LHCN-M2 (cell line): ENCODE measurements around the gene CCDC83. TPM values are rescaled to one million over a fixed set of nuclear protein-coding genes. Genes with fewer than 3 reads are reported as not detected.

Experiments
- DNase-seq: peaks from one replicate; pipeline ENCODE4 v3.0.0-alpha.2; 2012; ENCODE audit warnings: low read depth
- polyA plus RNA-seq: library from polyadenylated mRNA; unstranded; fragments of >200 nt; gene quantifications from one replicate; pipeline ENCODE4 v1.2.1, GENCODE V29; 2012; ENCODE audit warnings: missing spikeins
- total RNA-seq: library from RNA; depleted of rRNA; stranded (reverse); fragments of >200 nt; gene quantifications from 2 replicates; pipeline ENCODE4 v1.2.3, GENCODE V29; 2014; rRNA removed

CCDC83 gene
- total RNA-seq = 0.06 TPM in 1 of 2 replicates, not detected in the other
- not detected for polyA plus RNA-seq

GRCh38 chr11:85855341-85855656 lies at the start of gene CCDC83:
Gene CCDC83, plus strand, starts transcription at chr11:85855383. Its CDS starts 9,741 bp downstream, at chr11:85865124.
- DNase-seq = no peak

- DNase-seq = no peak
Measured at GRCh38 chr11:85805387-85805786, 49.8 kb upstream of the CCDC83 start.

DNA sequence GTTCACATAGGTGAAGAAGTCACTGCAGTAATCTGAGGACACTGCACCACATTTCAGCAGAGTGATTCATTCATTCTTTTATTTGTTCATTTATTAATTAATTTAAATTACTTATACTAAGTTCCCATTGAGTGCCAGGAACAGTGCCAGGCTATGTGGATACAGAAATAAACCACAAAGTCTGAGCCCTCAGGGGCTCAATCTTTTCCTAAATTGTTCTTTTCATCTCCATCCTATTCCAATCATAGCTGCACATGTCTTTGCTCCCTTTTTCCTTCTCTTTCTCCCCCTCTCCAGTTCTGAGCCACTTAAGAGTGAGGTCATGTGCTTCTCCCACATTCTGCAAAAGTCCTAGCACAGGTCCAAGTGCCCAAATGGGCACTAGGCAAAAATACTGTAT lies 49.2 kb upstream of the CCDC83 start:
- no peak for DNase-seq

DNA sequence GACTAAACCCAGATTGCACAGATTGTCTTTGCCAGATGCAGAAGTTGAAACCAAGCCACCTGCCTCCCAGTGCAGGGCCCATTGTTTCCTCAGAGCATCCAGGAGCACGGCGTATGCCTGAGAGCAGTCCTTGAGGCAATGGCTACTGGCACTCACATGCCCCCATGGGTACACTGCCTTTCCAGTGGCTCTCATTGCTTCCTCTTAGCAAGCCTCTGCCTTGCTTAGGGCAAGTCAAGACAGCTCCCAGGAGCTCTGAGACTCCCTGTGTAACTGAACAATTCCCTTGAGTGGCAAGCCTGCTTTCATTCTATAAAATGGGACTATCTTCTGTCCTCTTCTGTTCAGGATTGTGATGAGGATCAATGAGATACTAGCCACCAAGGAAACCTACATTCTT lies 48.3 kb upstream of the CCDC83 start:
- no peak for DNase-seq

DNA sequence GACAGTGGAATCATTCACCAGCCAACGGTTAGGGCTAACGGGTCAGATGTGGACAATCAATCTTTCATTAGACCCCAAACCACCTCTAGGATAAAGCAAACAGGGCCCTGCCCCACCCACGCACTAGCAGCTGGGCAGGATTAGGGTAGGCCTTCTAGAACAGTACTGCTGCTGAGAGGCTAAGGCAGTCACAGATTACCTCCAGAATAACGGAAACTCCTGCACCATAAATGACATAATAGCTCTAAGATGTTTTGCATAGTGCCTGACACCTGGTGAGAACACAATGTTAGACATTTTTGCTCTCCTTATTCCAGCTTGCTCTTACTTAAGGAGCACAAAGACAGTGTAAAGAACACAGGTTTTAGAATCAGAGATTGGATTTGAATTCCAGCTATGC lies 46.0 kb upstream of the CCDC83 start:
- DNase-seq = no peak

GRCh38 chr11:85809863-85810262 lies 45.3 kb upstream of the CCDC83 start:
- no peak for DNase-seq

GRCh38 chr11:85810521-85810870 lies 44.7 kb upstream of the CCDC83 start:
- DNase-seq = no peak

DNA sequence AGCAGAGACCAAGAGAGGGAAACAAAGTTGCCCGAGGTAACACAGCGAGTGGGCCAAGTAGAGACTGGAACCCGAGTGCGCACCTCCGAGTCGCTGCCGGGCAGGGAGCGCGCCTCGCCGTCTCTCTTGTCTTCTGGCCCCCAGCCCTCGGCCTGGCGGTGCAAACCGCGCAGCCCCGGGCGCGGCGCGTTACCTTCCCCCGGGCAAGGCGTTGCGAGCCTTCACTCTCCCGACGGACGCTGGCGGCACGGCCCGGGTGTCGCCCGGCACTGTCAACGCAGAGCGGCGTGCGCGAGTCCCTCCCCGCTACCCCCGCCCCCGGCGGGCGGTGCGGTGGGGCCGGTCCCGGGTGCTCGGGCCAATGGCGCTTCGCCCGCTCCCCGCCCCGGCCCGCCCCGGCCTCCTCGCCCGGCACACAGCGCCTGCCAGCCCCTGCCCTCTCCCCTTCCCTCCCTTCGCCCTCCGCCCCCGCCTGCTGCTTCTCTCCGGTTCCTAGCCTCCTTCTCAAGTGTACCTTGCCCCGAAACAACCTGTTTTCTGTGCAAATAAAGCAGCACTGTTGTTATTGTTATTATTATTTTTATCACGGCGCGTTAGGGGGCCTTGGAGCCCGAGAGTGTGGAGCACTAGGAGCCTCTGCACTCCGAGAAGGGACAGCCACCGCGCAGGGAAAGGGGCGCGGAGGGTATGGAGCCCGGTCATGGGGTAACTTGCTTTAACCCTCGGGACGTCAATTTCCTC lies 44.1 kb upstream of the CCDC83 start, which contains the start of gene SYTL2:
Gene SYTL2 (minus strand): TSS at position 271 of the 741 bp plus-strand sequence. CDS start 53,416 bp downstream, outside the sequence.
- peak; percentile 49 for DNase-seq

- no peak for DNase-seq
Measured at GRCh38 chr11:85811624-85812023, 43.6 kb upstream of the CCDC83 start.

DNA sequence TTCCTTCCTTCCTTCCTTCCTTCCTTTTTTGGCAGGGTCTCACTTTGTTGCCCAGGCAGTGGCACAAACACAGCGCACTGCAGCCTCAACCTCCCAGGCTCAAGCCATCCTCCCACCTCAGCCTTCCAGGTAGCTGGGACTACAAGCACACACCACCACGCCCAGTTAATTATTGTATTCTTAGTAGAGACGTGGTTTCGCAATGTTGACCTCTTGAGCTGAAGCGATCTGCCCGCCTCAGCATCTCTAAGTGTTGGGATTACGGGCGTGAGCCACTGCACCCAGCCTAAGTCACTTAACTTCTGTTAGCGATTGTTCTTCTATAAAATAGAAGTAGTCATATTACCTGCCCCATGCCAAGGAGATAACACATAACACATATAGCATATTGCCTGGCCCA lies 41.5 kb upstream of the CCDC83 start:
- no peak for DNase-seq

DNA sequence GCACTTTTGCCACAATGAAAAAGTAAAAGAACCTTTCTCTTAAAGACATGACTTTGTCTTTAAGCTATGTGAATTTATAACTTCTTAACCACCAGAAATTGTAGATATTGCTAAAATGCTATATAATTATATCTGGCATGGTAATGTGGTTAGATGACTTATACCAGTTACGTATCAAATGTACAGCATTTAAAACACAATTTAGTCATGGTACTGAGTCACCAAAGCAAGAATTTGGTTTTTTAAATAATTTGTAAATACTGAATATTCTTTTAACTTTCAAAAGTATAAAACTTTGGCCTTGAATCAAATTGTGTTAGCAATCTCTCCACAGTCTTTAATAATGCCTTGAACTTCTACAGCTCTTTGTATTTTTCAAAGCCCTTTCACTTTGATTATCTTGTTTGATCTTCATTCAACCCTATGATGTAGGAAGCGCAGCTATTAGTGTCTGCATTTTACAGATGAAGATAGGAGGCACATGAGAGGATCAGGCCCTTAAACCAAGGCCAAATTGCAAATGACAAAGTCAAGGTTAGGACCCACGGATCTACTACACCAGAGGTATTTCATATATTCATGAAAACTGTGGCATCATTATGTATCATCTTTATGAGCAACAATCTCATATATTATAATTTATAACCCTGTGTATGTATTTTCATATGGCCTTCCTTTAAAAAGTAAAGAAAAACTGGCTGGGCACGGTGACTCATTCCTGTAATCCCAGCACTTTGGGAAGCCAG lies 39.8 kb upstream of the CCDC83 start:
- DNase-seq = peak; percentile 65

DNA sequence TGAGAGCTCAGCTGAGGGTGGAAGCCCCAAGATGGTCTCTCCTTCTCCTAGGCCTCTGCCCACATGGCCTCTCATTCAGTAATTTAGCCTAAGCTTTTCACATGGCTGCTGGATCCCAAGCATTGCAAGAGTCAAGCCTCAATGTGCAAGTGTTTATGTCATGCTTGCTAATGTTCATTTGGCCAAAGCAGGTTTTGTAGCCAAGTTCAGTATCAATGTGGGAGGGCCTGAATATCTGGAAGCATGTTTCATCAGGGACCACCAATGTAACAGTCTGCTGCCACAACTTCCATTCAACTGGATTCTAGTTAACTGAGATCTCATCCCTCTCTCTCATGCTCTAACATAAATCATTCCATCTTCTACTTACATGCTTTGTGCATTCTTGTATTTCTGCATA lies 35.7 kb upstream of the CCDC83 start:
- no peak for DNase-seq

- peak; percentile 50 for DNase-seq
Measured at GRCh38 chr11:85821636-85822035, 33.5 kb upstream of the CCDC83 start.

- peak; percentile 70 for DNase-seq
Measured at GRCh38 chr11:85822814-85823213, 32.4 kb upstream of the CCDC83 start.

DNA sequence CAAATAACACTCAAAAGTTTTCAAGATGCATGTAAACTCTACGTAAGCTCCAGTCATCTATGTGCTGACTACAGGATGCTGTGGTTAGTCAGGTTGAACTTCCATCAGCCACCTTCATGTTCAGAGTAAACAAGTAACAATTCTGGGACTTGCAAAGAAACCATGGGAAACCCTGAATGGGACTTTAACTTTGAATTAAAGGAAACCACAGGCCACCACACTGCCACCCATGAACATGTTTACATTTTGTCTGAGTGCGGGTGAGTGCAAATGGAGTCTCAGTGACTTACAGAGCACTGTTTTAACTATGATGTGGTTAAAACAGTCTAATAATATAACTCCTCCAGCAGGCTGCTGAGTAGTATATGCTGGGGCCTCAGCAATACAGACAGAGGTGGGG lies 31.4 kb upstream of the CCDC83 start:
- DNase-seq = no peak

- DNase-seq = no peak
Measured at GRCh38 chr11:85825616-85826015, 29.6 kb upstream of the CCDC83 start.

GRCh38 chr11:85826116-85826855 lies 28.9 kb upstream of the CCDC83 start:
- peak; percentile 46 for DNase-seq

DNA sequence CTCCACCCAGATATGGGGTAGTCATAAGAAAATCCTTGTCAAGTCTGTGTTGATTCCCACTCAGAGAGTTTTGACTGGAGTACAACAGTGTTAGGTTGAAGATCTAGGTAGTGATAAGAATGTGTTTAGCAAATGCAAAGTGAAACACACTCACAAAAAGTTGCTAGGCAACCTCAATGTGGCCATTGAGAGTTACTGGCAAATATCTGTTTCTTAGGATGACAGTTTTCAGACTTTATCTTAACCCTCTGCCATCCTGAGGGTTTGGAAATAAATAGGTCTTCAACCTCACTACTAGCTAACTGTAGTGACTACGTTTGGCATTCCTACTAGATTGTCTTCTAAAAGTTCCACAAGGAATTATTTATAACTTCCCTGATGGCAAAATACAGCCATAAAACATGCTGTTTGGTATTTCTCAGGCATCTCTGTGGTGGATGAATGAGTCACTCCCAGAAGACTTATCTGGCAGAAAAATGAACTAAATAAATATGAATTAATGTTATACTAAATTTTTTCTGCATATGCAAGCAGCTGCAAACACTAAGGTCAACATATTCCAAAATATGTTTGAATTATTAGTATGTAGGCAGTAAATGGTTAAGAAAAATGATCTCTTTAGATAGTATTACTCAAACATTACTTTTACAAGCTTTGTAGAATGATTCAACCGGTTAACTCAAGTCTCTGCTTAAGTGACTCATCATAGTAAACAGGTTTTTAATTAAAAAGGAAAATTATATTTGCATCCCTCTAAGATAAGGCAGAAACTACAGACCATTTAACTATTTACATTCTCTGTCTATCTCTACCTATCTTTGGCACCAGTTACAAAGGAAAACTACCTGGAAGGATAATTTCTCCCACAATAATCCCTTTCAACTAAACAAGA lies 27.2 kb upstream of the CCDC83 start:
- peak; percentile 93 for DNase-seq

GRCh38 chr11:85828640-85828978 lies 26.6 kb upstream of the CCDC83 start:
- no peak for DNase-seq

DNA sequence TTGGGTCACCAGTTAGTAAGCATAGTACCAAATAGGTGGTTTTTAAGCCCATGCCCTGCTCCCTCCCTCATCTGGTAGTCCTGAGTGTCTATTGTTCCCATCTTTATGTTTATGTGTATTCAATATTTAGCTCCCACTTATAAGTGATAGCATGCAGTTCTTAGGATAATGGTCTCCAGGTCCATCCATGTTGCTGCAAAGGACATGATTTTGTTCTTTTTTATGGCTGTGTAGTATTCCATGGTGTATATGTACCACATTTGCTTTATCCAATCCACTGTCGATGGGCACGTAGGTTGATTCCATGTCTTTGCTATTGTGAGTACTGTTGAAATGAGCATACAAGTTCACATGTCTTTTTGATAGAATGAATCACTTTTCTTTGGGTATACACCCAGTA lies 26.0 kb upstream of the CCDC83 start:
- no peak for DNase-seq

- no peak for DNase-seq
Measured at GRCh38 chr11:85831050-85831449, 24.1 kb upstream of the CCDC83 start.

DNA sequence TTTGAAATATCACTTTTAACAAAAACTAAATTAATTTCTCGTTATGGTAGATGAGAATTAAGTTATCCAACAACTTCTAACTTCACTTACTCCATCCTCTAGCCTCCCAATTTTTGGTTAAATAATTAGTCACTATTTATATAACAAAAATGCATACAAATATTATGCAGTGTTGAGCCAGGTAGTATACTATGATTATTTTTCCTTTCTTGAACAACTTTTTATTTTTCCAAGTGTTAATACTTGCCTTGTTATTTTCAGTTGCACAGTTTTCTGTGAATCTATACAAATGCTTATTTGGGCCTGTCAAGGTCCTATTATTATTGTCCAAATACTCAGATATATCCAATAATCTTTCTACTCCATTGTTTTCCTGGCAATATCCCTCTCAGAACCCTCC lies 19.9 kb upstream of the CCDC83 start:
- DNase-seq = no peak
